Fibroblast of pulmonary artery (primary cell): Measurements from ENCODE around the gene RBM33.

Source experiments
- DNase-seq: peaks from one replicate; pipeline ENCODE4 v3.0.0-alpha.2; 2010; ENCODE audit warnings: low read depth
- H3K4me3 ChIP-seq: replicated peaks from 2 replicates; pipeline ENCODE4 v1.5.1; 2011; ENCODE audit warnings: low read depth, mild to moderate bottlenecking, control low read depth, low read length, moderate library complexity
- TF ChIP-seq, protein P1 (sequence below): IDR thresholded peaks from 2 replicates; pipeline ENCODE4 v1.5.1; 2011; ENCODE audit warnings: mild to moderate bottlenecking, control low read depth, low read length, inconsistent platforms; ENCODE audit errors: missing control alignments

The RBM33 gene

GRCh38 chr7:155625557-155625956 lies 18.9 kb upstream of the RBM33 start:
- no peak for DNase-seq
- TF ChIP-seq, protein P1, sequence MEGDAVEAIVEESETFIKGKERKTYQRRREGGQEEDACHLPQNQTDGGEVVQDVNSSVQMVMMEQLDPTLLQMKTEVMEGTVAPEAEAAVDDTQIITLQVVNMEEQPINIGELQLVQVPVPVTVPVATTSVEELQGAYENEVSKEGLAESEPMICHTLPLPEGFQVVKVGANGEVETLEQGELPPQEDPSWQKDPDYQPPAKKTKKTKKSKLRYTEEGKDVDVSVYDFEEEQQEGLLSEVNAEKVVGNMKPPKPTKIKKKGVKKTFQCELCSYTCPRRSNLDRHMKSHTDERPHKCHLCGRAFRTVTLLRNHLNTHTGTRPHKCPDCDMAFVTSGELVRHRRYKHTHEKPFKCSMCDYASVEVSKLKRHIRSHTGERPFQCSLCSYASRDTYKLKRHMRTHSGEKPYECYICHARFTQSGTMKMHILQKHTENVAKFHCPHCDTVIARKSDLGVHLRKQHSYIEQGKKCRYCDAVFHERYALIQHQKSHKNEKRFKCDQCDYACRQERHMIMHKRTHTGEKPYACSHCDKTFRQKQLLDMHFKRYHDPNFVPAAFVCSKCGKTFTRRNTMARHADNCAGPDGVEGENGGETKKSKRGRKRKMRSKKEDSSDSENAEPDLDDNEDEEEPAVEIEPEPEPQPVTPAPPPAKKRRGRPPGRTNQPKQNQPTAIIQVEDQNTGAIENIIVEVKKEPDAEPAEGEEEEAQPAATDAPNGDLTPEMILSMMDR = no peak
- H3K4me3 ChIP-seq = no peak overlapping the region

GRCh38 chr7:155629171-155629570 lies 15.3 kb upstream of the RBM33 start:
- H3K4me3 ChIP-seq = no peak overlapping the region
- DNase-seq = no peak
- TF ChIP-seq, protein P1 = no peak

- DNase-seq = no peak
- TF ChIP-seq, protein P1 = peak; percentile 1
- no peak overlapping the region for H3K4me3 ChIP-seq
These were observed 13.3 kb upstream of the RBM33 start for GRCh38 chr7:155631155-155631554.

GRCh38 chr7:155635817-155636216 lies 8.6 kb upstream of the RBM33 start:
- H3K4me3 ChIP-seq = no peak overlapping the region
- DNase-seq = no peak
- TF ChIP-seq, protein P1 = no peak

GRCh38 chr7:155637155-155637554 lies 7.3 kb upstream of the RBM33 start:
- DNase-seq = no peak
- no peak overlapping the region for H3K4me3 ChIP-seq
- TF ChIP-seq, protein P1 = no peak

DNA sequence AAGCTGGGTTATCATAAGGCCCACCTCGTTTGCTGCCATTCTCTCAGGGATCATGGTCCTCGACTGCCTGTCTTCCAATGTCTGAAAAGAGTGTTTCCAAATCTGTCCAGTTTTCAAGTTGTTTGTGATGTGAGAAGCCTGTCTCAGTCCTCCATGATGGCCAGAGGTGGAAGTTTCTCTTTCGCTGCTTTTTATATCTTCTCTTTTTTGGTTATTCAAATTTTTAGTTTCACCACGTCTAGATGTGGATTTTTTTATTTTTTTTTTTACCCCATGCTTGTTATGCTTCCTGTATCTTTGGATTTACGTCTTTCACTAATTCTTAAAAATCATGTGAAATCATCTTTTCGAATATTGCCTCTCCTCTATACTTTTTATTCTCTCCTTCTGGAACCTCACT lies 6.1 kb upstream of the RBM33 start:
- H3K4me3 ChIP-seq = no peak overlapping the region
- DNase-seq = no peak
- TF ChIP-seq, protein P1 = no peak

GRCh38 chr7:155639958-155640520 lies 4.4 kb upstream of the RBM33 start:
- no peak for DNase-seq
- no peak overlapping the region for H3K4me3 ChIP-seq
- TF ChIP-seq, protein P1 = no peak
